GM21528 (cell line): ENCODE data around the gene PYGB.

Experiments
- ATAC-seq: cut with Tn5 transposase; IDR thresholded peaks from one replicate; pipeline ENCODE4 v1.9.1; 2021; ENCODE audit warnings: mild to moderate bottlenecking, moderate library complexity; ENCODE audit not compliant: unreplicated experiment, low FRiP score

Gene PYGB

GRCh38 chr20:25292176-25292891 lies 44.4 kb downstream of the PYGB start:
- ATAC-seq, result no peak

GRCh38 chr20:25293507-25293906 lies 45.6 kb downstream of the PYGB start:
- no peak for ATAC-seq

DNA sequence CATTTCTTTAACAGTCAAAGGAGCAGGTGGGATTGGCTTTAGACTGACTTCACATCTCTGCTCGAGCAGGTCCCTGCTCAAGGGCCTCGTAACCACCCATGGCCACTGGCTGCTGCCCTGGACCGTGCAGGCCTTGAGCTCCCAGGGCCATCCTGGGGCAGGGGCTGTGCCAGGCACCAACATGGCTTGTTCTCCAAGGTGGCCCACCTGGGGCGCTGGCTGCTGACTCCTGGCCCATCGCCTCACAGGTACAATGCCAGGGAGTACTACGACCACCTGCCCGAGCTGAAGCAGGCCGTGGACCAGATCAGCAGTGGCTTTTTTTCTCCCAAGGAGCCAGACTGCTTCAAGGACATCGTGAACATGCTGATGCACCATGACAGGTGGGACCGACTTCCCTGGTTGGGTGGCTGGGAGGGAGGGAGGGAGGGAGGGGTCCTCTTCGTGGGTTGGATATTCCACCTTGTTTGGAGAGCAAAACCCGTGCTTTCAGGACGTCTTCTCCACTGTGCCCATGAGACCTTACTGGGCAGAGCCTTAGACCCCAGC lies 46.1 kb downstream of the PYGB start:
- no peak for ATAC-seq

DNA sequence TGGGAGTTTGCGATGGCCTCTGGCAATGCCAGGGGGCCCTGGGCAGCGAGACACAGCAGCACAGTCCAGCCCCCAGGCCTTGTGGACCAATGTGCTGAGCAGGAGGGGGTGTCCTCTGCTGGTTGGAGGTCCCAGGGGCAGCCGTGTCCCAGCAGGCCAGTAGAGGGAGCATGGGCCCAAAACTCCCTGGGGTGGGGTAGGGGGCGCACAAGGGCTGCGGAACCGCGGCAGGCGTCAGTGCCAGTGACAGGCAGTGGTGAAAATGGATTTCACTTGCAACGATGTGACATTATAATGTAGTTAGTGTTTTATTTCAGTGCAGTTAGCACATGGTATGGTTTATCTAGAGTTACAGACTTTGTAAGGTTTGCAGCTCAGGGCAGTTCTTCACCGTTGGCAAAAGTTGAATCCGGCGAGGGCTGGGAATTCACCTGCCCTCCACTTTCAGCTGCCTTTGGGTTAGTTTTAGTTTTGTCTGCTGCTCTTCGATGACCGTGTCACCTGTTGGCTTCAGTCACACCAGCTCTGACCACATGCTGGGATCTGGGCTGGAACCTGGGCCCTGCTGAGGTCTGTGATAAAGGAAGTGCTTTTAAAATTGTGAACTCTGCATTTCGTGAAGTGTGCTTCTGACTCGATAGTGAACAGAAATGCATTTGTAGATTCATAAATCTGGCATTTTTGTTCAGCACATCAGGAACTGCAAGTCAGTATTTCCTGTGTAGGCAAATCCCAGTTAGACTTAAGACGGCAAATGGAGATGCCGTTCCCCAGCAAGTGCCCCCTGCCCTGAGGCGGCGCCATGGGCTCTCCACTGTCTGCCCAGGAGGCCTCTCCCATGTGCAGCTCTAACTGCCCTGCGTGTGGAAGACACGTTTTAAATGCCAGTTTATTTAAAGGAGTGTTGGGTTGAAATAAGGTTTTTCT lies 46.8 kb downstream of the PYGB start:
- no peak for ATAC-seq

DNA sequence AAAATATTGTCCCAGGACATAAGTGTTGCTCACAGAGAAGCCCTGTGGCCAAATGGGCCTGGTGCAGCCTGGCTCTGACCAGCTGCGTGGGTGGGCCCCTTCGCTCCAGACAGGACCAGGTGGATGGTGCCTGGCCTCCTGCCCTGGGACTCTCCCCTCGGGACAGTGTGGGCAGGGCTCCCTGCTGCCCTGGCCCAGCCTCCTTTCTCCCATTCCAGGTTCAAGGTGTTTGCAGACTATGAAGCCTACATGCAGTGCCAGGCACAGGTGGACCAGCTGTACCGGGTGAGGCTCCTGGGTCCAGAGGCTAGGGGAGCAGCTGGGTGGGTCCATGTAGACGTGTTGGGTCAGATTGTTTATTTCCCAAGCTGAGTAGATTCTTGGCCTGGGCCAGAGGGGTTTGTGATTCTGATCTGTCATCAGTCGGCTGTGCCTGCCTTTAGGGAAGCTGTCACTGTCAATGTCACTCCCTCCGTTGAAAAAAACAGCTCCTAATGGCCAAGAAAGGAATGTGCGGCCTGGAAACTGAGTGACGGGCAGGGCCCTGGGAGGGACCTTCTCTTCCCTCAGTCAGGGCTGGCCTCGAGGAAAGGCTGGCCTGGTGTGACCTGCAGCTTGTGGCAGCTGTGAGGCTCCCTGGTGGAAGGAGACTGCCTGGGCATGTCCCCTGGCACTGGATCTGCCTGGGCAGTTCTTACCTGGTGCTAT lies 47.7 kb downstream of the PYGB start:
- ATAC-seq, result no peak

- ATAC-seq, result no peak
Measured at GRCh38 chr20:25296094-25297093, 48.5 kb downstream of the PYGB start.

GRCh38 chr20:25297141-25297905 lies 49.4 kb downstream of the PYGB start:
- ATAC-seq, result peak; percentile 64

- no peak for ATAC-seq
Measured at GRCh38 chr20:25299806-25300205, 51.9 kb downstream of the PYGB start.

GRCh38 chr20:25300496-25301170 lies 52.7 kb downstream of the PYGB start:
- no peak for ATAC-seq

DNA sequence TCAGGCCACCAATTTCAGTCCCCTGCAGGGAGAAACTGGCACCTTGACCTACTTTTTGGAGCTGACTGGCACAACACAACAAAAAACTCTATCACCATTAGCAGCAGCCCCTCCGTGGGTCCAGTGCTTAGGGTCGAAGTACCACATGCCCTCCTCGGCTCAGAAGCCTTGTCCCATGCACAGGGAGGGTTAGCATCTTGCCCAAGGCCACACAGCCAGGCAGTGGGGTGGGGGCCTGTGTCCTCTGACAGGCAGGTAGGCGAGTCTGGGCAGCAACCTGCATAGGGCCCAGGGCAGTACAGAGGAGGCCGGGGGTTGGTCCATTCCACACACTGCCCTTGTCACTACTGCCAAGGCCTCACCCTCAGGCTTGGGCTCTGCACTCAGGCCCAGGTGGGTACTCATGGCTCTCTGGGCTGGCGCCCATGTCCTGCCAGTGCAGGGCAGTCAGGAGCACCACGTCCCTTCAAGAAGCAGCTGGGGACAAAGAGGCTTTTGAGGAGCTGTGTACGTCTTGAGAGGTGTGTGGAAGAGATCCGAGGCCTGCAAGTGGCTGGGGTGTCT lies 53.6 kb downstream of the PYGB start:
- ATAC-seq, result no peak

GRCh38 chr20:25302596-25302995 lies 54.7 kb downstream of the PYGB start:
- no peak for ATAC-seq

GRCh38 chr20:25303292-25304024 lies 55.6 kb downstream of the PYGB start:
- ATAC-seq, result no peak

DNA sequence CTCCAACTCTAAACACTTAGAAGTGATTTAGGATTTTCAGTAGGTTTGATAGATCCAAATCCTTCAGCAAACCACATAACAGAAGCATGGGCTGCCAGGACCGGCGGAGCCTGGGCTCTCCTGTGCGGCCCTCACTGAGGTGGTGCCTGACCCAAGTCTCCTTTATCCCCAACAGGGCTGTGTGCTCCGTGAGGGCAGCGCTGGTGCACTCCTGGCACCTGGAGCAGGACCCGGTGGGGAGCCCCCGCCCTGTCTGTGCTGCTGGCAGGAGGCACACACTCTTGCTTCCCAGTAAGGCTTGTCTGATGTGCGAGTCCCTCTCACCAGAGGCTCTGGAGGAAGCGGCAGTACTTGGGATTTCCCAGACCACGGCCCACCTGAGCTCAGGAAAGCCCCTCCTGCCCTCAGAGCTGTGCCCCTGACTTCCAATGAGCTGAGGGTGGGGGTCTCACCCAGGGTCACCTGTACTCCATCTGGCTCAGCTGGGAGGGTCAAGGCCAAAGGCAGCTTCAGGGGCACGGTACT lies 56.2 kb downstream of the PYGB start:
- ATAC-seq, result no peak

DNA sequence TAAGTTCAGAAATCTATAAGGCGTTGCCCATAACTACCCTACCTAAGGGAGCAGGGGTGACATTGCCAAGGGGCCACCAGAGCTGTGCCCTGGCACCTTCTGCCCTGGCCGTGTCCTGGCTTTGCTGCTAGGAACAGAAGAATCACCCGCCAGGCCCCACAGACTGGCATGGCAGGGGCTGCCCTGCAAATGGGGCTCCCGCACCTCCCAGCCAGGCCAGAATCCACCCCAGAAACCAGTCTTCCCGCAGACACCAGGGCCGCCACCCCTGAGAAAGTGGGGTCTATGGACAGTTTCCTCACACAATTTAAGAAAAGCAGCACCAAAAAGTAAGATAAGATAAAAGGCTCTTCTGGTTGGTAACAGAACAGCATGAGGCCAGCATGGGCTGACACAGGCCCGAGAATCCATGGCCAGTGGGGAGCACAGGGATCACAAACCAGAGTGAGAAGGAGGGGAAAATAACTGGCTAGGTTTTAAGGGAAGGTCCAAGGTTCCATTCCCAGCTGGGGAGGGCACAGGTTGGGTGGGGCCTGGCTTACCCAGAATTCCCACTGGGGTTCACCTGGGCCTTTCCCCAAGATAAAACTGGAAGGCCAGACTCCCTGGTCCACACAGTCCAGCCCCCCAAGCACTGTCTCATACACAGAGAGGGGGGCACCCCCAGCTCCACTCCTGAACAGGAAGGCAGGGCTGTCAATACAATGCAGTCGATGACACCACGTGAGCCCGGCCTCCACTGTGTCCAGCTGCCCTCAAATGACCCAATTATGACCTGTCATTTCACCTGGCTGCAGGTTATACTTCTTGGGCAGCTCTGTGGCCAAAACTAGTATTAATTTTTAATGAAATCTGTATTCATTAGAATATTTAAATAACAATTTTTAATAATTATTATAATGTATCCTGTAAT lies 59.4 kb downstream of the PYGB start:
- no peak for ATAC-seq

DNA sequence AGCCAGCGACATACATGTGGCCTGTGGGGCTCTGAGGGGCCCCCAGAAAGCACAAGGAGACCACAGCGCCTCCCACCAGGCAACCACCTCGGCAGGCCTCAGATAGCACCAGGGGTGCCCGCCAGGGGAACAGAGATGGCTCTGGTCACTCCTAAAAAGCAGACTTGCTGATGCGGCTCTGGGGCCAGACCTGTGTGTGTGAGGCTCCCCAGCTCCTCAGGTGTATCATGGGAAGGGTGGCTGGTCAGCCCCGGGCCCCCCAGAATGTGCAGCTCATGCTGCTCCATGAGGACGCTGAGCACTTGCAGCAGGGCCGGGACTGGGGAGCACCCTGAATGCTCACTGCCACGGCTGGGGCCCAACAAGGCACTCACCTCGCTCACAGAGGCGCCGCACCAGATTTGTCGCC lies 60.2 kb downstream of the PYGB start:
- ATAC-seq, result no peak
